ENCODE data around the gene TAGLN3.

GRCh38 chr3:112013784-112014143, 15.0 kb downstream of the TAGLN3 start:
- TF ChIP-seq POLR2AphosphoS5 (IDR thresholded peaks at IDR 0.05; ENCODE audit: low read depth, low read length), result no peak
- peak; percentile 62 for TF ChIP-seq CTCF (IDR thresholded peaks at IDR 0.05)
- no peak for TF ChIP-seq REST (IDR thresholded peaks at IDR 0.05; ENCODE audit: insufficient read depth in 1 of 2, low read depth in 2 of 2, low read length in 1 of 2)
